Right lung (tissue), 5 donors: ENCODE measurements around the gene BCL7C. TPM values are rescaled to one million over a fixed set of nuclear protein-coding genes. Genes with fewer than 3 reads are reported as not detected.

Source experiments
- DNase-seq, 2 donors: peaks; one replicate each; pipeline ENCODE4 v3.0.0-alpha.2; 2013
- polyA plus RNA-seq, 5 donors: library from polyadenylated mRNA; unstranded; fragments of 120-200 nt; gene quantifications; one replicate each; pipeline versions ENCODE4 v1.2.1 to v1.2.3, GENCODE V29; 2013; ENCODE audit warnings: inconsistent platforms in 1 of 5, low replicate concordance in 1 of 5; ENCODE audit not compliant: insufficient read length in 5 of 5, insufficient read depth in 1 of 5

Gene BCL7C
- polyA plus RNA-seq, 5 donors, result 37.5 to 61.4 (median 43.5) TPM

DNA sequence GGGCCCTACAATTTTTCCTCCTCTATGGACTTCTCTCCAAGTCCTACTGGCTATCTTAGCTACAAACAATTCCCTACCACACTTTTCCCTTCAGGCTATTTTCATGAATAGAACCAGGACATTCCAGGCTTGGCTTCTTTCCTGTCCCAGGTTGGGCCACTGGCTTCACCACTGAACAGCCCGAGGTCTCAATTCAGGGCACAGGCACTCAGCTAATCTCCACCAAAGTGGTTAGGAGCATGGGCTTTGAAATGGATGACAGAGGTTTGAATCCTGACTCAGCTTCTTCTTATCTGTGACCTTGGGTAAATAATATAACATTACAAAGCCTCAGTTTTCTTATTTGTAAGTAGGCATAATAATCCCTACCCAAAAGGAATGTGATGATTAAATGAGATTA, 56.0 kb downstream of the BCL7C start:
- DNase-seq, result no peak

Other genes starting within 250 kb of the BCL7C start
- 10 to 100 TPM; 38.7 to 48.3 (median 43.6) TPM for gene PRR14, start 243.1 kb downstream of the BCL7C start, polyA plus RNA-seq
- gene FBRS, start 235.6 kb downstream of the BCL7C start, polyA plus RNA-seq, result 10 to 100 TPM; 45.0 to 78.2 (median 65.3) TPM
- 10 to 100 TPM; 30.1 to 41.0 (median 34.8) TPM for gene SRCAP, start 194.9 kb downstream of the BCL7C start, polyA plus RNA-seq
- 10 to 100 TPM; 20.8 to 34.9 (median 30.3) TPM for gene PHKG2, start 145.7 kb downstream of the BCL7C start, polyA plus RNA-seq
- gene CFAP119, start 132.0 kb downstream of the BCL7C start, polyA plus RNA-seq, result 1 to 10 TPM; 4.0 to 8.1 (median 6.1) TPM
- gene RNF40, start 131.8 kb downstream of the BCL7C start, polyA plus RNA-seq, result 100 to 1,000 TPM in 2 of 5 donors, 10 to 100 TPM in 3; 89.0 to 108 (median 94.4) TPM
- gene ZNF629, start 106.9 kb downstream of the BCL7C start, polyA plus RNA-seq, result 10 to 100 TPM; 16.8 to 20.9 (median 18.1) TPM
- gene CTF1, start 2.5 kb upstream of the BCL7C start, polyA plus RNA-seq, result 10 to 100 TPM in 3 of 5 donors, 1 to 10 TPM in 2; 7.8 to 12.5 (median 10.2) TPM
- gene FBXL19, start 29.5 kb upstream of the BCL7C start, polyA plus RNA-seq, result 10 to 100 TPM; 13.9 to 29.4 (median 18.1) TPM
- 10 to 100 TPM; 16.0 to 21.9 (median 19.8) TPM for gene ORAI3, start 55.0 kb upstream of the BCL7C start, polyA plus RNA-seq
- 10 to 100 TPM; 11.5 to 19.7 (median 13.0) TPM for gene SETD1A, start 63.7 kb upstream of the BCL7C start, polyA plus RNA-seq
- gene HSD3B7, start 91.1 kb upstream of the BCL7C start, polyA plus RNA-seq, result 1 to 10 TPM; 3.3 to 6.4 (median 4.5) TPM
- under 1 TPM; 0.37 to 0.70 (median 0.43) TPM for gene STX1B, start 116.6 kb upstream of the BCL7C start, polyA plus RNA-seq
- 10 to 100 TPM; 33.7 to 48.4 (median 40.5) TPM for gene STX4, start 139.5 kb upstream of the BCL7C start, polyA plus RNA-seq
- 1 to 10 TPM; 3.6 to 8.1 (median 4.6) TPM for gene ZNF668, start 180.2 kb upstream of the BCL7C start, polyA plus RNA-seq
- 10 to 100 TPM in 4 of 5 donors, 1 to 10 TPM in 1; 9.7 to 13.8 (median 12.7) TPM for gene ZNF646, start 180.3 kb upstream of the BCL7C start, polyA plus RNA-seq
- 1 to 10 TPM; 1.1 to 2.1 (median 1.9) TPM for gene PRSS53, start 194.9 kb upstream of the BCL7C start, polyA plus RNA-seq
- gene VKORC1, start 200.7 kb upstream of the BCL7C start, polyA plus RNA-seq, result 10 to 100 TPM; 61.7 to 78.7 (median 69.5) TPM
- 10 to 100 TPM; 27.8 to 42.2 (median 36.7) TPM for gene BCKDK, start 214.3 kb upstream of the BCL7C start, polyA plus RNA-seq
- gene KAT8, start 223.6 kb upstream of the BCL7C start, polyA plus RNA-seq, result 10 to 100 TPM; 55.8 to 73.0 (median 67.2) TPM
- gene PRSS8, start 241.7 kb upstream of the BCL7C start, polyA plus RNA-seq, result 100 to 1,000 TPM in 3 of 5 donors, 10 to 100 TPM in 2; 84.0 to 149 (median 119) TPM